ENCODE measurements around the gene LRRIQ3.

DNA sequence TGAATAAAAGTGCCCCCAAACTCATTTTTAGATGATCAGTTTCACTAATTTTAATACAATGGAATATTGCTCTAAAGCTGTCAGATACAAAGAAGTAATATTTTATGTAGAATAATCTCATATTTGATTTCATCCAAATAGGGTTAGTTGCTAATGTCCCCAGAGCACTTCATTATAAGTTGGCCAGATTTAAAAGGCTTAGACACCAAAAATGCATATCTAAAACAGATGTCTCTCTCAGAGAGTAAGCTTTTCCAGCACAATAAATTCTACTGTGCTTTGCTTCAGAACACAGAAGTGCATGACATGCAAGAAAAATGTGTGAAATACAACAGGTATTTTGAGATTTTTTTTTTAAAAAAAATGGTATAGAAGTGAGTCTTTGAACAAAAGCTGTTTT lies 194.2 kb downstream of the LRRIQ3 start:
- TF ChIP-seq, protein P1, sequence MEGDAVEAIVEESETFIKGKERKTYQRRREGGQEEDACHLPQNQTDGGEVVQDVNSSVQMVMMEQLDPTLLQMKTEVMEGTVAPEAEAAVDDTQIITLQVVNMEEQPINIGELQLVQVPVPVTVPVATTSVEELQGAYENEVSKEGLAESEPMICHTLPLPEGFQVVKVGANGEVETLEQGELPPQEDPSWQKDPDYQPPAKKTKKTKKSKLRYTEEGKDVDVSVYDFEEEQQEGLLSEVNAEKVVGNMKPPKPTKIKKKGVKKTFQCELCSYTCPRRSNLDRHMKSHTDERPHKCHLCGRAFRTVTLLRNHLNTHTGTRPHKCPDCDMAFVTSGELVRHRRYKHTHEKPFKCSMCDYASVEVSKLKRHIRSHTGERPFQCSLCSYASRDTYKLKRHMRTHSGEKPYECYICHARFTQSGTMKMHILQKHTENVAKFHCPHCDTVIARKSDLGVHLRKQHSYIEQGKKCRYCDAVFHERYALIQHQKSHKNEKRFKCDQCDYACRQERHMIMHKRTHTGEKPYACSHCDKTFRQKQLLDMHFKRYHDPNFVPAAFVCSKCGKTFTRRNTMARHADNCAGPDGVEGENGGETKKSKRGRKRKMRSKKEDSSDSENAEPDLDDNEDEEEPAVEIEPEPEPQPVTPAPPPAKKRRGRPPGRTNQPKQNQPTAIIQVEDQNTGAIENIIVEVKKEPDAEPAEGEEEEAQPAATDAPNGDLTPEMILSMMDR (conservative IDR thresholded peaks at IDR 0.05; ENCODE audit: low read length) = no peak
- no peak for TF ChIP-seq EZH2phosphoT487 (IDR thresholded peaks at IDR 0.05; ENCODE audit: borderline replicate concordance)
